ENCODE results near the gene STAT1. TPM values are rescaled to one million over a fixed set of nuclear protein-coding genes. Genes with fewer than 3 reads are reported as not detected.
A peak's percentile ranks its signal among the peaks of the same experiment; 100 is the strongest.
"Not testable (repeated sequence)": the region's sequence is repeated elsewhere in the genome, so short reads cannot be mapped to it uniquely, and the experiment has no call there.

Gene STAT1
- total RNA-seq, 2 donors from 2014 or later = 163 to 363 TPM

DNA sequence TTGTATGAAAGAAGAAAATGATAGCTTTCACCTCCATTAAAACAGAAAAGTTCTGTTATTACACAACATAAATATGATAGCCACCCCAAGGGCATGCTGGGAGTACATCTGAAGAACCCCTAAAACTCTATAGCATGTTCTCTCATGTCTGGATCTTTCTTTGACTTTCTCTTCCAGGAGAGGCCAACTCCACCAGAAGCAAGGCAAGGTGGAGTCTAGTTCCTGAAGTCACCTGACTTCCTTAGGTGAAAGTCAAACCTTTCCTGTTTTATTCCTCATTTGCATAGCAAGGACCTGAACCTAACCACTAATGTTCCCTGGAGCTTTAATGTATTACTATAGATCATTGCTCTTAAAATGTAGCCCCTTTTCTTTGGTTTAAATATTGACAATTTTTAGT is 5.7 kb downstream of the STAT1 start:
- Mint-ChIP-seq H3K27me3 (no peaks in the 10 kb centered on the region), H3K36me3 (ENCODE audit: low read depth) (no peaks in the 10 kb centered on the region), H3K9me3 (peaks cover 6% of the 10 kb centered on the region), H3K27ac (peak overlapping the region; percentile 69), H3K4me1 (peaks cover 33% of the 10 kb centered on the region), H3K4me3 (peak overlapping the region; percentile 18)
- ATAC-seq (replicated peaks) = no peak

- Mint-ChIP-seq H3K27me3 (no peaks in the 10 kb centered on the region), H3K4me1 (peaks cover 36% of the 10 kb centered on the region), H3K27ac (peak overlapping the region; percentile 79), H3K4me3 (peak overlapping the region; percentile 18), H3K36me3 (ENCODE audit: low read depth) (no peaks in the 10 kb centered on the region), H3K9me3 (peaks cover 7% of the 10 kb centered on the region)
- no peak for ATAC-seq (replicated peaks)
These were observed 6.8 kb downstream of the STAT1 start for GRCh38 chr2:191006997-191007783.

GRCh38 chr2:191006297-191006696 is 7.7 kb downstream of the STAT1 start:
- H3K36me3 Mint-ChIP-seq (ENCODE audit: low read depth) = no peaks in the 10 kb centered on the region
- H3K4me1 Mint-ChIP-seq = peaks cover 40% of the 10 kb centered on the region
- peak overlapping the region; percentile 79 for H3K27ac Mint-ChIP-seq
- no peaks in the 10 kb centered on the region for H3K27me3 Mint-ChIP-seq
- no peak for ATAC-seq (replicated peaks)
- H3K9me3 Mint-ChIP-seq = peaks cover 7% of the 10 kb centered on the region
- H3K4me3 Mint-ChIP-seq = peak overlapping the region; percentile 18

GRCh38 chr2:191003405-191004309 is 10.3 kb downstream of the STAT1 start:
- H3K27me3 Mint-ChIP-seq = no peaks in the 10 kb centered on the region
- H3K4me1 Mint-ChIP-seq = peaks cover 39% of the 10 kb centered on the region
- ATAC-seq (replicated peaks) = peak; percentile 53
- peak overlapping the region; percentile 37 for H3K4me3 Mint-ChIP-seq
- no peaks in the 10 kb centered on the region for H3K36me3 Mint-ChIP-seq (ENCODE audit: low read depth)
- peaks cover 7% of the 10 kb centered on the region for H3K9me3 Mint-ChIP-seq
- H3K27ac Mint-ChIP-seq = peak overlapping the region; percentile 79

GRCh38 chr2:191001624-191002023 is 12.3 kb downstream of the STAT1 start:
- ATAC-seq (replicated peaks) = no peak
- Mint-ChIP-seq H3K4me3 (no peak overlapping the region), H3K27me3 (no peaks in the 10 kb centered on the region), H3K27ac (peak overlapping the region; percentile 79), H3K9me3 (peaks cover 7% of the 10 kb centered on the region), H3K4me1 (peaks cover 40% of the 10 kb centered on the region), H3K36me3 (ENCODE audit: low read depth) (no peaks in the 10 kb centered on the region)

GRCh38 chr2:191001032-191001431 is 12.9 kb downstream of the STAT1 start:
- no peaks in the 10 kb centered on the region for H3K27me3 Mint-ChIP-seq

DNA sequence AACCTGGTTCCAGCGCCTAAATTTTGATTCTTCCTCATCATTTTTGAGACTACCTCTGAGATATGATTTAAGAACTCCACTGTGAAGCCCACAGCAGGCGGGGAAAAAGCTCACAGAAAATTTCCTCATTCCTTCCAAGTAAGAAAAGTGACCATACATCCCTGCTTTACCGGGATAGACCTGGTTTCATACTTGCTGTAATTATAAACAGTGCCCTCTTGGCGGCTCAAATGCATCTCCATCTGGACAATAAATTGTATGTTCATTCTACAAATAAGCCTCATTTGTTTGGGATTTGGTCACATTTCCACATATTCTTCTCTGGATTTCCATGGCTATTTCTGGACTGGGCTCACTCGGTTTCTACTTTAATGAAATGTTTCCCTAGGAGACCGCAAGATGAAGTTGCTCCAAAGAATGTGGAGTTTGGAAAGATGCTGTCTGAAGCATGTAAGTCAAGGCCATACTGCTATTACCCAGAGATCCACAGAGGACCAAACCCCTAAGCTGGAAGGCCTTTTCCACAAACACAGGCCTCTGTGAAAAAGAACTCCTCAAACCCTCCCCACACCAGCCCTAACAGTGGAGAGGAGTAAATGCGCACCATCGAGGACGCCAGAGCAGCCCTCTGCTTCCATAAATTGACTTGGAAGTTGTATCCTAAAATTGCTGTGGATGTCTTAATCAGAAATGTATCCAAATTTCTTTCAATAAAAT is 13.9 kb downstream of the STAT1 start:
- Mint-ChIP-seq H3K27me3 (no peaks in the 10 kb centered on the region), H3K27ac (peak overlapping the region; percentile 9), H3K36me3 (ENCODE audit: low read depth) (no peaks in the 10 kb centered on the region), H3K4me1 (peaks cover 41% of the 10 kb centered on the region), H3K4me3 (no peak overlapping the region), H3K9me3 (peaks cover 7% of the 10 kb centered on the region)
- no peak for ATAC-seq (replicated peaks)

More at GRCh38 chr2:191001032-191001431, 12.9 kb downstream of the STAT1 start:
- H3K36me3 Mint-ChIP-seq (ENCODE audit: low read depth) = no peaks in the 10 kb centered on the region
- no peak overlapping the region for H3K4me3 Mint-ChIP-seq
- no peak for ATAC-seq (replicated peaks)
- H3K4me1 Mint-ChIP-seq = peaks cover 36% of the 10 kb centered on the region
- H3K9me3 Mint-ChIP-seq = peaks cover 7% of the 10 kb centered on the region
- peak overlapping the region; percentile 9 for H3K27ac Mint-ChIP-seq

DNA sequence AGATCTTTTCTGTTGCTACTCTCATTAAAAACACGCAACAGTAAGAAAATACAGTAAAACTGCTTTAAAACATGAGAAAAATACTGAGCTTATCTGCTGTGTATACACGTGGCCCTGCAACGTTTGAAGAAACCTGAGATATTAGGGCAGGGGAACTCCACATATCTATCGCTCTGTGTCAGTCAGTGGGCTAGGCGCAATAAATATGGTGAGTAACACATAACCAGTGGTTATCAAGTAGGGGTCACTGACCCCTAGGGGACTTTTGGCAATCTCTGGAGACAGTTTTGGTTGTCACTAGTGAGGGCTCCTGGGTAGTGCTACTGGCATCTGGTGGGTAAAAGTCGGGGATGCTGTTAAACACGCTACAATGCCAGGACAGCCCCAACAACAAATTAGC is 14.9 kb downstream of the STAT1 start:
- Mint-ChIP-seq H3K4me1 (peaks cover 42% of the 10 kb centered on the region), H3K27me3 (no peaks in the 10 kb centered on the region), H3K36me3 (ENCODE audit: low read depth) (no peaks in the 10 kb centered on the region), H3K27ac (no peak overlapping the region), H3K9me3 (peaks cover 8% of the 10 kb centered on the region), H3K4me3 (no peak overlapping the region)
- no peak for ATAC-seq (replicated peaks)

GRCh38 chr2:190997526-190998113 is 16.4 kb downstream of the STAT1 start:
- peak; percentile 40 for ATAC-seq (replicated peaks)

GRCh38 chr2:190996947-190997346 is 17.0 kb downstream of the STAT1 start:
- H3K4me3 Mint-ChIP-seq = peak overlapping the region; percentile 35
- H3K9me3 Mint-ChIP-seq = peaks cover 4% of the 10 kb centered on the region
- no peaks in the 10 kb centered on the region for H3K27me3 Mint-ChIP-seq
- peaks cover 31% of the 10 kb centered on the region for H3K4me1 Mint-ChIP-seq
- peak overlapping the region; percentile 90 for H3K27ac Mint-ChIP-seq
- H3K36me3 Mint-ChIP-seq (ENCODE audit: low read depth) = no peaks in the 10 kb centered on the region
- peak; percentile 48 for ATAC-seq (replicated peaks)

More at GRCh38 chr2:190997526-190998113, 16.4 kb downstream of the STAT1 start:
- Mint-ChIP-seq H3K9me3 (peaks cover 4% of the 10 kb centered on the region), H3K27ac (peak overlapping the region; percentile 90), H3K36me3 (ENCODE audit: low read depth) (no peaks in the 10 kb centered on the region), H3K4me1 (peaks cover 35% of the 10 kb centered on the region), H3K4me3 (peak overlapping the region; percentile 35), H3K27me3 (no peaks in the 10 kb centered on the region)

GRCh38 chr2:190996338-190996946 is 17.5 kb downstream of the STAT1 start:
- Mint-ChIP-seq H3K27me3 (no peaks in the 10 kb centered on the region), H3K4me1 (peaks cover 30% of the 10 kb centered on the region), H3K4me3 (peak overlapping the region; percentile 35), H3K27ac (peak overlapping the region; percentile 90), H3K36me3 (ENCODE audit: low read depth) (no peaks in the 10 kb centered on the region), H3K9me3 (peaks cover 4% of the 10 kb centered on the region)
- peak; percentile 60 for ATAC-seq (replicated peaks)

DNA sequence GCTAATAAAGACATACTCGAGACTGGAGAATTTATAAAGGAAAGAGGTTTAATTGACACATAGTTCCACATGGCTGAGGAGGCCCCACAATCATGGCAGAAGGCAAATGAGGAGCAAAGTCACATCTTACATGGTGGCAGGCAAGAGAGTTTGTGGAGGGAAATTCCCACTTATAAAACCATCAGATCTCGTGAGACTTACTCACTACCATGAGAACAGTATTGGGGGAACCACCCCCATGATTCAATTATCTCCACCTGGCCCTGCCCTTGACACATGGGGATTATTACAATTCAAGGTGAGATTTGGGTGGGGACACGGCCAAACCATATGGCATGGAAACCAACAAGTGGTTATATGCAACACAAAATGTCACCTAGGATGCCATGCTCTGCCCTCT is 18.7 kb downstream of the STAT1 start:
- H3K27ac Mint-ChIP-seq = peak overlapping the region; percentile 90
- ATAC-seq (replicated peaks) = peak; percentile 31
- not testable (repeated sequence) for H3K27me3 Mint-ChIP-seq; H3K9me3 Mint-ChIP-seq; H3K4me3 Mint-ChIP-seq; H3K36me3 Mint-ChIP-seq (ENCODE audit: low read depth)
- H3K4me1 Mint-ChIP-seq = peaks cover 24% of the 10 kb centered on the region

- Mint-ChIP-seq H3K9me3 (peaks cover 4% of the 10 kb centered on the region), H3K36me3 (ENCODE audit: low read depth) (no peaks in the 10 kb centered on the region), H3K4me3 (peak overlapping the region; percentile 6), H3K27me3 (no peaks in the 10 kb centered on the region), H3K27ac (peak overlapping the region; percentile 93), H3K4me1 (peaks cover 24% of the 10 kb centered on the region)
- no peak for ATAC-seq (replicated peaks)
These were observed 19.8 kb downstream of the STAT1 start for GRCh38 chr2:190994148-190994547.

Data from activated T-helper 17 cell treated with anti-CD3 and anti-CD28 coated beads, Interleukin-2, amount 50 U/mL, for 72 hours (primary cell).